Endothelial cell of hepatic sinusoid (primary cell): ENCODE data around the gene GPBAR1.

Experiments
- in situ Hi-C: cut with HindIII; loops from 2 replicates; pipeline ENCODE4 v1.10.0; 2017; ENCODE audit warnings: low sequenced_read_pairs

Gene GPBAR1

DNA sequence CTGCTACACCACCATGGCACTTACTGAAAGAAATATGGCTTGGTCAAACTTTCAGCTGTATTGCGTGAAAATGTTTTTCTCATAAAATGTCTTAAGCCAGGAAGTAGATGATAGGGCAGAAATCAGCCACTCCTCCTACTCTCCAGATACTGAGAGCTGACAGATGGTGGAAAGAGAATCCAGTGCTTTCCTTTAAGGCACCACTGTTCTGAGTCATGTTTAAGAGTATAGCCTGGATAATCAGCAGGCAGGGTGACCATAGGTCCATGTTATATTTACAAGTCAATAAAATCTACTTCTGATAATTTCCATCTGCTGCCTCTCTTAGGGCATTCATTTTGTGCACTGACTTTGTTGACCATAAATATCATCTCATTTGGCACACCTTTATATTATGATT lies 21.9 kb upstream of the GPBAR1 start:
- in situ Hi-C loops = no loop called here

DNA sequence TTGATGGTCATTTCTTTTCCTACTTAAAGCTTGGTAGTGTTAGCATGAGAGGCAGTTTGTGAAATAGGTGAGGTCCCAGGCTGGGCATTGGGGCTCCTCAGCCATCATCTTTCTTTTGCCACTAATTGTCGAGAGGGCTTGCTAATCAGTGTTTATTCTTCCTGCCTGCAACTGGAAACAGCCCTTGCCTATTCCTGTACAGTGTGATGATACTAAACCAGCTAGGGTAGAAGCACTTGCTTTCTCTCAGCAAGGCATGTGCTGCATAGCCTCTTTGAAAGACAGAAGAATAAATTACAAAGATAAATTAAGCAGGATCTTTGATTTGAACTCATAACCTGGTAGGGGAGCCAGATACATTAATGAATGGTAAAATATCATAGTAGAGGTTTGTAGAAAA lies 16.6 kb upstream of the GPBAR1 start:
- in situ Hi-C loops = no loop called here

DNA sequence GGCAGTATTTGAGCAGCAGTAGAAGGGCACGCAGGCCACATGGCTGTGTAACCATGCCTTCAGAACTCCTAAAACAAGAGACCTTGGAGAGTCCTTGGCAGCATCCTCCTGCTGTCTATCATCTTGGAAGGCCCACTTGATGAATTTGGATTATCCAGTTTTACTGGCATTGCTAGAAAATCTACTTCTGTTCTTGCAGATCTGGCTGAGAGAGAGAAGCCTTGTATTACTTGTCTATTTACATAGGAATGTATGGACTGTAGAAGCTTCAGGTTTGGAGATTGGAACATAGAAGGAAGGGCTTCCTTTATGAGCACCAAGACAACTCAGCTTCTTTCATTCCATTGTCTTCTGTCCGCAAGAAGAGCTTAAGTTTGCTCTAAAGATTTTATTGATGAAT lies 16.1 kb upstream of the GPBAR1 start:
- in situ Hi-C loops = no loop called here

DNA sequence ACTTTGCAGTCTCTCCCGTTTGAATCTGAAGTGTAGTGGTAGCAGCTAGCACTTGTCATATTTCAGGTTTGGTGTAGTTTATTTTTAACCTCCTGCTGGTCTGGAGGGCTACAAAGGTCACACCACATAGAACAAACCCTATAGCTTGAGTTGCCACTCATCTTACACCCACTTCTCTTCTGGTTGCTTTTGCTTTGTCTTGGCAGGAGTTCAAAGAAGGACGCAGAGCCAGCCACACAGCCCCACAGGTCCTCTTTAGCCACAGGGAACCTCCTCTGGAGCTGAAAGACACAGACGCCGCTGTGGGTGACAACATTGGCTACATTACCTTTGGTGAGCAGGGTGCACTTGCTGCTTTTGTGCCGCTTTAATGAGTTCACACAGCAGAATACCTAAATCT lies 15.6 kb upstream of the GPBAR1 start:
- in situ Hi-C loops = no loop called here

DNA sequence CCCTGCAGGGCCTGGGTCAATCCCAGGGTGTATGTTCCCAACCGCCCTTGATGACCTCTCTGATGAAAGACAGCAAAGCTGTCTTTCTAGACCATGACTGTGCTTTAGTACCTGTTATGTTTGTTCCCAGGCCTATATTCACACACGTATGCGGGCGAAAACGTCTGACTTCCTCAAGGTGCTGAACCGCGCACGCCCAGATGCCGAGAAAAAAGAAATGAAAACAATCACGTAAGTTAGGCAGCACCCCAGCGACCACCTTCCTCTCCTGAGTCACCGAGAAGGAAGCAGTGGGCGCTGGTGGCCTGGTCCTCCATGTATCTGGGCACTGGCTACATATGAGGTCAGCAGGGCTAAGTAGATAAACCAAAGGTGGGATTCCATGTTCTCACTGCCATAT lies 11.1 kb upstream of the GPBAR1 start:
- in situ Hi-C loops = no loop called here

DNA sequence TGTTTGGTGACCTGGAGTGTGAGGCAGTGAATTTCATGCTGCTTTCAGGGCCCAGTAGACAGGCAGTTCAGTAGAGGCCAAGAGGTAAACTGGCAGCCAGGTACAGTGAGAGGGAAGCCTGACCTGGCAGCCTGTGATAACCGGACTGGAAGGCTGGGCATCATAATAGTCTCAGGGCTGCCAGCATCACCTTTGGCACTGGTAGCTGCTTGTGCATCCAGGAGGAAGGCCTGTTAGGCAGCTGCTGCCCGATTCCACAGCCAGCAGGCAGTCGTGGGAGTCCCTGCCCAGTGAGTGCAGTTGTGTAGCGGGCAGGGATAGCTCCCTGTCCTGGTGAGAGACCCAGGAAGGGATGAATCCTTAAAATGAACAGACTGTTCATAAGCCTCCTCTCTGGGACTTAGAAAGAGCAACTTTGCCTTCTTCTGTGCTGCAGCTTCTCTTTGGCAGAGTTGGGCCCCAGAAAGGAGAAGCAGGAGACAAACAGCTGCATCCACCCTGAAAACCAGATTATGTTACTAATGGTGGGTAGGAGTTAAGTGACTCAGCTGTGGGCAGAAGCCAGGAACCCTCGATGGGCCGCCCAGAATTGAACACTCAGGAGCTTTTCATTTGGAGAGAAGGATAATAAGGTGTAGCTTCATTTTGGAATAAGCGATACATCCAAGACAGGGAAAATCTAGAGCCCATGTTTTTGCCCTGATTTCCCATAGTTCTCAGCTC lies 8.1 kb upstream of the GPBAR1 start:
- in situ Hi-C loops = no loop called here

DNA sequence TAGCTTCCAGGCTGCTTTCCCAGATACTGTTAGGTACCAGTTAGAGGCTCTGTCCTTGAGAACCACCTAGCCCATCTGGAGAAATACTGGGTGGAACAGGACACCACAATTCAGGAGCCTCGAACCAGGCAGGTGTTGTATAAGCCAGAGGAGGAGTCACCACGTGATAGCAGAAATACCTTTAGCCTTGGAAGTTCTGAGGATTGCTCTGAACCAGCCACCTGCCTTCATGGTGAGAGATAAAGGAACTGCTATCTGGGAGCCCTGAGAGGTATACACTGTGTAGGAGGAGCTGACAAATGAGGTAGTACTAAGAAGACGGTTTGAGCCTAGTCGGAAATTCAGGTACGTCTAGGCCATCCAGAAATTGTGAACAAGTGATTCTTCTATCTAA lies 7.6 kb upstream of the GPBAR1 start:
- in situ Hi-C loops = no loop called here

DNA sequence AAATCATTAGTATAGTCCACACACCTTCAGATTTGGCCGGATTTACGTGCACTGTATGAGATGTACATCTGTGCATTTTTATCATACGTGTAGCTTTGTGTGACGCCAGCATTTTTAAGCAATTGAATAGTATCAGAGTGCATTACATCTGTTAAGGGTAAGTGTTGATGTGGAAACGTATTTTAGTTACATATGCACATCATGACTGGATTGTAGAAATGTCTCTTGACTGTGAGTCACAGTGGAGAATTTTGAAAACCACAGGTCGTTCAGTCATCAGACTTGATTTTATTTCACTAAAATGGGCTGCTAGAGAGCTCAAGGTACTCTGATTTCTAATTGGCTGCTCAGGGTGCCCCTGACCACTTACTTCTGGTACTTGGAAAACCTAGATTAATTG lies 5.4 kb upstream of the GPBAR1 start:
- in situ Hi-C loops = no loop called here

DNA sequence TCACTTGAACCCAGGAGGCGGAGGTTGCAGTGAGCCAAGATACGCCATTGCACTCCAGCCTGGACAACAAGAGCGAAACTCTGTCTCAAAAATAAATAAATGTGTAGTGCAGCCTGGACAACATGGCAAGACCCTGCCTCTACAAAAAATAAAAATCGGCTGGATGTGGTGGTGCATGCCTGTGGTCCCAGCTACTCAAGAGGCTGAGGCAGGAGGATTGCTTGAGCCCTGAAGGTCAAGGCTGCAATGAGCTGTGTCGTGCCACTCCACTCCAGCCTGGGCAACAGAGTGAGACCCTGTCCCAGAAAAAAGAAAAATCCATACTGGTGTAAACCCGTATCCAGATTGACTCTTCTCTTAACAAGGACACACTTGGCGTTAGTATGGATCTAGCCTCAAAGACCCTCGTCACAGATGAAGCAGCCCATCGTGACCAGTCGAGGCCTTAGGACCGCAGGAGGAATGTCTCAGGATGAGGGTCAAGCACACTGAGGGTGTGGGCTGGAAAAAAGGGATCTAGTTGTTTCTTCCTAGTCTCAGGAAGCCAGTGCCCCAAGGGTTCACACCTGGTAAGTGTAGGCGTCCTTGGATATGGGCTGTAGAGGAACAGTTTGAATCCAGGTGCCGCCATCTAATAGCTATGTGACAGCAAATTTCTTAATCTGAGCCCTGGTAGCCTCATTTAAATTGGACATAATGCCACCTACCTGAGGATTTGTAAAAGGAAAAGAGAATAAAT lies 4.0 kb upstream of the GPBAR1 start:
- in situ Hi-C loops = no loop called here

DNA sequence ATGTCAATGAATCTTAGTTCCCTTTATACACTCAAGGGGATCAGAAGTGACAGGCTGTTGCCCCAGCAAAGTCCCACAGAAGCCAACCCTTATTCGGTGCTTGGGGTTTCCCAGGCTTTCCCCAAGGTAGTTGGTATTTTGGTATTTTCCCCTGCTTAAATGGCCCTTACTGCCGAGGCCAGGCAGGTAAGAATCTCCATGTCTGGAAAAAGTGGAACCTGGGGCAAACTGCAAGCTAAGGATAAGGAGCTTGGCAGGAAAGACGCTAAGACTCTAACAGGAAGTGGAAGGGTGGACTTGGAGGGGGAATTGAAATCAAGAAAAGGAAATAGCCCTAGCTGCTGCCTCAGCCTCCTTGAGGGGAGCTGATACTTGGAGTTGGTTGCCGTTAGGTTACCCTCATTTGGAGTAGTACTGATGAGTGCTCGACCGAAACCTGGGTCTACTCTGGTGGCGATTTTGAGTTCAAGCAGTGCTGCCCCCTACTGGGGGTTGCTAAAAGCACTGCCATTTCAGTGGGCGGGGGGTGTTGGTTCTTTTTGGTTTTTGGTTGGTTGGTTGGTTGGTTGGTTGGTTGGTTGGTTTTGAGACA lies 3.3 kb upstream of the GPBAR1 start:
- in situ Hi-C loops = no loop called here

DNA sequence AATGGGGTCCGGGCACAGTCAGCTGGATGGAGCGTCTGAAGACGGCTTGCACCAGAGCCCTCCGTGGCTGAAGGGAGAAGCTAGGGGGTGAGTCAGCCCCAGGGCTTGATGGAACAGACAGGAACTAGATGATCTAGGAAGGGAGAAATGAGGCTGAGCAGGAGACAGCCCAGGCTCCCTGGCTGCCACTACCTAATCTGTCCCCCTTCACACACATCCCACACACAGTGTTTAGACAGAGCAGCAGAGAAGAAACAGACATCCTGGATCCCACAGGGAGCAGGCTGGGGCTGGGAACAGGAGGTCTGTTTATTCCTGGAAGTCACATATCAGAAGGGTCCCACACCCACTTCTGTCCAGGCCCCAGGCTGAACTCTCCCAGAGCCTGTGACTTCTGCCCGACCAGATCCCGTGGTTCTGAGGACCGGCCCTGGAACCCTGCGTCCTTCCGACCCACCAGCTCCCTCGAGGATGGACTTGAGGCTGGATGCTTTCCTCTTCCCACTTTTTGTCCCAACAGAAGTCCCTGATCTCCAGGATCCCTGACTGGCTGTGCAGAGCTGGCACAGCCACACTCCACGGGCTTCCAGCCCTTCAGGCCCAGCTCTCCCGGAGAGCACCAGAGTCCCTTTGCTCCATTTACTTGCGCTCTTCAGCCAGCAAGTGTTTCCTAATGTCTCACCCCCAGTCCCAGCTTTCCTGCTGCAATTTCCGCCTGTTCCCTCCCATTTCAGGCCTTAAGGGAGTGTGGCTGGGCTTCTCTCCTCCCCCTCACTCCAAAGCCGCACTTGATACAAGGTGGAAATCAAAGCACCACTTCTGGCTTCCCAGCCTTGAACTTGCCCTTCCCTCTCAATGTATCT lies 1.5 kb upstream of the GPBAR1 start:
- in situ Hi-C loops = no loop called here

DNA sequence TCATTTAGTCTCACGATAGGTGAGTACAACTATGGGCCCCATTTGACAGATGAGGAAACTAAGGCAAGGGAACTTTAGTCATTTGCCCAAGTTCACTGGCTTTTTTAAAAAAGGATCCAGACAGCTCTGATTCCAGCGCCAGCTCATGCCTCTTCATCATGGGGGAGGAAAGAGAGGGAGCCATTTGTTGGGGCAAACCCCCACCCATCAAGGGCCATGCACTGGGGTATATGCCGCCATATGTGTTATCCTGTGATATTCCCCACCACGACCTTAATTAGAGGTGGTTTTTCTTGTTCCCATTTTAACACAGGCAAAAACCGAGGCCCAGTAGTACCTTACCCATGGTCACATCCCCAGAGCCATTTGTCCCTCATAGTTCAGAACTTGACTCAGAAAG lies 649 bp upstream of the GPBAR1 start:
- in situ Hi-C loops = no loop called here

DNA sequence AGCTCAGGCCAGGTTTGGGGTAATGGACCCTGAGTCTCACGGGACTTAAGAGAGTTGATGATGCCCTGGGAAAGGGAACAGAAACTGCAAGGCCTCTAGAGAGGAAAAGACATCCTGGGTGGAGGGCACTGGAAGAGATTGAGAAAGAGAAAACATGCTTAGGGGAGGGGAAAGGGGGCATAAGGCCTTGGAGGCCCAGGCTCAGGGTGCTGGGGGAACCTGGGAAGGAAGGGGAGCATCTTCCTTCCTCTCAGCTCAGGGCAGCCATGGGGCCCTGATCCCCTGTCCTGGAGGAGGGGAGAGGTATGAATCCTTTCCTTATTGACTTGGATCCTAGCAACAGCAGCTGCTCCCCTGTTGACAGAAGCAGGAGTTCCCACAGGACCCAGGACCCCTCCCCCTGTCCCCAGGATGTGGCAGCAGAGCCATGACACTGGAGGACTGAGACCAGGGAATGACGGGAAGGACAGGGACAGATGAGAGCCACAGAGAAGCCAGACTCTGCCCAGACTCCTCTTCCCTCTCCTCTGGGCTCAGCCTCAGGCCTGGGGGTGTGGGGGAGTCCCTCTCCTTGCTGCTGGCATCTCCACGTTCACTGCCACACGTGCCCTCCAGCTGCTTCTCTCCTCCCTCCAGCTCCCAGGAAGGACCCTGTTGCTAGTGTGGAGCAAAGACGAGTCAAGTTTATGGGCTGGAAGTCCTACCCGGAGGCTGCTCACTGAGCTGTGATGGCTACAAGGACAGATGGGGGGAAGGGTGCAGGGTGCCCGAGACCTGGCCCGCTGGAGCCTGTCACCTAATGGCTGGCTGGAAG lies 815 bp downstream of the GPBAR1 start:
- in situ Hi-C loops = no loop called here

DNA sequence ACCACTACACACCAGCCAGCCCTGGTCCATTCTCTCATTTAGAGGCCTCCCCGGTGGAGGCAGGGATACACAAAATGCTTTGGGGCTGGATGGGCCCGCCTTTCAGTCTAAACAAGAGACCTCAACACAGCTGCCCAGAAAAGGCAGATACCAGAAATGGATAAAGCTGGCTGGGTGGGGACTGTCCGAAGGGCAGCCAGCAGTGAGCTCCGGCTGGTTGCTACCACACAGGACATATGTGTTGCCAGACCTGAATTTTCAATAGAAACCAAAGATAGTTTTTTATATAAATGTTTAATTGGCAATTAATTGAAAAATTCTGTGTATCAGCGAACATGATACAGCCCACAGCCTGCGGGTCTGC lies 1.4 kb downstream of the GPBAR1 start:
- in situ Hi-C loops = no loop called here

DNA sequence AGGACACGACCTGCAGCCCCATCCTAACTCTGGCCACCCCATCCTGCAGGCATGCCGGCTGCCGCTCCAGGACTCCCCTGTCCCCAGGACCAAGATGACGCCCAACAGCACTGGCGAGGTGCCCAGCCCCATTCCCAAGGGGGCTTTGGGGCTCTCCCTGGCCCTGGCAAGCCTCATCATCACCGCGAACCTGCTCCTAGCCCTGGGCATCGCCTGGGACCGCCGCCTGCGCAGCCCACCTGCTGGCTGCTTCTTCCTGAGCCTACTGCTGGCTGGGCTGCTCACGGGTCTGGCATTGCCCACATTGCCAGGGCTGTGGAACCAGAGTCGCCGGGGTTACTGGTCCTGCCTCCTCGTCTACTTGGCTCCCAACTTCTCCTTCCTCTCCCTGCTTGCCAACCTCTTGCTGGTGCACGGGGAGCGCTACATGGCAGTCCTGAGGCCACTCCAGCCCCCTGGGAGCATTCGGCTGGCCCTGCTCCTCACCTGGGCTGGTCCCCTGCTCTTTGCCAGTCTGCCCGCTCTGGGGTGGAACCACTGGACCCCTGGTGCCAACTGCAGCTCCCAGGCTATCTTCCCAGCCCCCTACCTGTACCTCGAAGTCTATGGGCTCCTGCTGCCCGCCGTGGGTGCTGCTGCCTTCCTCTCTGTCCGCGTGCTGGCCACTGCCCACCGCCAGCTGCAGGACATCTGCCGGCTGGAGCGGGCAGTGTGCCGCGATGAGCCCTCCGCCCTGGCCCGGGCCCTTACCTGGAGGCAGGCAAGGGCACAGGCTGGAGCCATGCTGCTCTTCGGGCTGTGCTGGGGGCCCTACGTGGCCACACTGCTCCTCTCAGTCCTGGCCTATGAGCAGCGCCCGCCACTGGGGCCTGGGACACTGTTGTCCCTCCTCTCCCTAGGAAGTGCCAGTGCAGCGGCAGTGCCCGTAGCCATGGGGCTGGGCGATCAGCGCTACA lies 2.1 kb downstream of the GPBAR1 start:
- in situ Hi-C loops = no loop called here

DNA sequence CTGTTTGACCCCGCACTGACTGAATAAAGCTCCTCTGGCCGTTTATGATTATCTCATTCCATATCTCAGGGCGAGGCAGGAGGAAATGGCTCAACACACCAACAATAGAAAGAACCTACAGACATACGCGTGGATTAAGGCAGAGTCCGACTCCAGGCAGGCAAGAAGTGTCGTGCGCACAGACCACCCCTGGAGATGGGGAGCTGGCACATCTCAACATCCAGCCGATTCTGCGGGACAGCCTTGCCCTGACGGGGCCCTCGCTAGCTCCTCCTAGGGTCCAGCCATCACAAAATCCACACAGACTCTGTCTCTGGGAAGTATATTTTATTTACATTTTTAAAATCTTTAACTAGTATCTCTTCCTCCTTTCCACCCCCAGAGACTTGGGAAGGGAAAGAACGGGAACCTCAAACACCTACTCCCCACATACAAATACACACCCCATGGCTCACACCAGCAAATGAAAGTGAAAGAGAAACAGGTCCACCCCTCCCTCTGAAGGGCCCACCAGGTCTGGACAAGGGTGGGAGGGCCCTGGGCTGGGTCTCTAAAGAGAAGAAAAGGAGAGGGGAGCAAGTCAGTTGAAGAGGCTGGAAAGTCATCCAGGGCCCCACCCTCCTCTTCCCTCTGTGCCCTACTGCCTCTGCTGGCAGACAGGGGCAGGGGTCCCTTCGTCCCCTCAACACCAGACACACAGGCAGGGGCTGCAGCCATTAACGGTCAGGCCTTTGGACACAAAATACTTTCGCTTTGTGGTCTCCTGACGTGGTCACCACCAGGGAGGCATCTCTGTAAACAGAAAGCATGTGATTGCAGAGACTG lies 3.2 kb downstream of the GPBAR1 start:
- in situ Hi-C loops = no loop called here

DNA sequence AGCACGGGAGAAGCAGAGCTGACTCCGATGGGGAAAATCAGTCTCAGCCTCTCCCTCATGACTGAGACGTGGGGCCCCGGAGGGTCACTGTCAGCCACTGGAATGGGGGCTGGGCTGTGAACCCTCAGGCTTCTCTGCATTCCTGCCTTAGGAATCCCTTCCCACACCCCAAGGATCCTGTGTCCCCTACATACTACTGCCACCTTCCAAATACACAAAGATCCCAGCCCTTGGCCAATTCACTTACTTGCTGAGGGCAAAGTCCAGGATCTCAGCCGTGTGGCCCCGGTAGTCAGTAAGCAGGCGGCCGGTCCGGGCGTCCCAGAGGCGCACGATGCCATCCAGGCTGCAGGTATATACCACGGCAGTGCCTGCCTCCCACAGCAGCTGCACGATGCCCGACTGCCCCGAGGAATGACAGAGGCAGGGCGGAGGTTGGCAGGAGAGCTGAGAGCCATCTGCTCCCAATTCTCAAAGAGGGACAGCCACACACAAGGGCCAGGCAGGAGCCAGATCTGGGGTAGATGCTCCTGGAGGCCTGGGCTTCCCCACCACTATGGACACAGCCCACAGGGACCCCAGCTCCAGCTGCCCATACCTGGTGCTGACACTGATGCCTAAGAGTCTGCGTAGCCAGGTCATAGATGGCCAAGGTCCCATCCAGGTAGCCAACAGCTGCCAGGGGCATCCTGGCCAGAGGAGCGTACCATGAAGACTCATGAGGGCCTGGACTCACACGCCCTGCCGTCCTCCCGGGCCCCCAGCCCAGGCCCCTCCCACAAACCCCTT lies 4.2 kb downstream of the GPBAR1 start:
- in situ Hi-C loops = no loop called here

DNA sequence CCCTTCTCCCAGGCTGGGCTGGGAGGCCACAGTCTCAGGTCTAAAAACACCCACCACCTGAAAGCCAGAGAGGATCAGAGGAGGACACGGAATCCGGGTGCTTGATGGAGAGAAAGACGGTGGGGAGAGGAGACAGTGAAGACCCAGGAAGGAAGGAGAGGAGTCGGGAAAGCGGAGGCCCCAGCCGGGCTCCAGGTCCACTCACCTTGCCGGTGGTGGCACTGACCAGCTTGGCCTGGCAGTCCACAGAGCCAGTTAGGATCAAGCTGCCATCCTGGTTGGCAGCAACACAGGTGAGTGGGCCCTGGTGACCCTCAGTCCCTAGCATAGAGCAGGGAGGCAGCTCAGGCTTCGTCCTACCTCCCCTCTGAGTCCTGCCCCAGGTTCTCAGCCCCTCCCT lies 4.8 kb downstream of the GPBAR1 start:
- in situ Hi-C loops = no loop called here
